ENCODE measurements around the gene GNMT. TPM values are rescaled to one million over a fixed set of nuclear protein-coding genes. Genes with fewer than 3 reads are reported as not detected.

Gene GNMT
- total RNA-seq, 2 experiments from 2014 or later: 1.0 to 1.2 TPM

- Mint-ChIP-seq H3K27me3 (peaks cover 6% of the 10 kb centered on the region), H3K36me3 (peaks cover 6% of the 10 kb centered on the region), H3K4me3 (no peak overlapping the region), H3K9me3 (no peaks in the 10 kb centered on the region), H3K27ac (no peak overlapping the region), H3K4me1 (peaks cover 11% of the 10 kb centered on the region)
- ATAC-seq (ENCODE audit: low read depth) (no peak), DNase-seq (no peak)
- POLR2A ChIA-PET: interaction anchor here (0.8 kb wide), 1 partner anchor 20 kb away, joined by 3 read pairs; no protein-coding TSS in a partner anchor
These were observed 2.4 kb upstream of the GNMT start for GRCh38 chr6:42958125-42958524.

DNA sequence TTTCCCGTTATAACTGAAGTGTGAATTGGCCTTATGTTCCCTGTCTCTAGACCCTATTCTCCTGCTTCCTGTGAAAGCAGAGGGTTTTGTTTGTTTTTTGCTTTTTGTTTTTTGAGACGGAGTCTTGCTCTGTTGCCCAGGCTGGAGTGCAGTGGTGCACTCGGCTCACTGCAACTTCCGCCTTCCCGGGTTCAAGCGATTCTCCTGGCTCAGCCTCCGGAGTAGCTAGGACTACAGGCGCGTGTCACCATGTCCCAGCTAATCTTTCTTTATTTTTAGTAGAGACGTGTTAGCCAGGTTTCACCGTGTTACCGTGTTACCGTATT lies 674 bp upstream of the GNMT start:
- POLR2A ChIA-PET: interaction anchor here (0.6 to 1.1 kb wide), 2 partner anchors 21 to 895 kb away, joined by 3 to 4 read pairs; no protein-coding TSS in a partner anchor
- ATAC-seq (ENCODE audit: low read depth): no peak
- no peaks in the 10 kb centered on the region for H3K9me3 Mint-ChIP-seq
- peaks cover 6% of the 10 kb centered on the region for H3K27me3 Mint-ChIP-seq
- DNase-seq: no peak
- H3K36me3 Mint-ChIP-seq: peaks cover 9% of the 10 kb centered on the region
- H3K4me3 Mint-ChIP-seq: peak overlapping the region; percentile 77
- H3K27ac Mint-ChIP-seq: no peak overlapping the region
- peaks cover 11% of the 10 kb centered on the region for H3K4me1 Mint-ChIP-seq

DNA sequence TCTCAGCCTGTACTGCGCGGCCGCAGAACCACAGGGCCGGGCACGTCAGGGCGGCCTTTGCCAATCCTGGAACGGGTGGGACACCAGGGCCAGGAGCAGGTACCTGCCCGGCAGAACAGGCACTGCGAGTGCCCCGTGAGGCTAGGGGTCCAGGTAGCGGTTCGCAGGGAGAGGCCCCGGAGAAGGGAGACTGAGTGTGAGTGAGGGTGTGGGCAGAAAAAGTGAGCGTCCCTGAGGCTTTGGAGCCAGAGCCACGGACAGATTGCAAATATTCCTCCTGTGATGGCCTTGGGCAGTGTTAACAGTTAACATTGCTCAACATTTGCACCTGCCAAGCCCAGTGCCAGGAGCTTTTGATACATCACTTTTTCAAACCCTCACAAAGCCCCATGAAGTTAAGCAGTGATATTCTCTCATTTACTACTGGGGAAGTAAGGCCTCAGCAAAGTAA lies 491 bp downstream of the GNMT start:
- Mint-ChIP-seq H3K36me3 (peaks cover 9% of the 10 kb centered on the region), H3K4me3 (peak overlapping the region; percentile 77), H3K27ac (no peak overlapping the region), H3K9me3 (no peaks in the 10 kb centered on the region), H3K27me3 (peaks cover 6% of the 10 kb centered on the region), H3K4me1 (peaks cover 11% of the 10 kb centered on the region)
- peak; percentile 7 for ATAC-seq (ENCODE audit: low read depth)
- DNase-seq: no peak
- POLR2A ChIA-PET: interaction anchor here (0.7 to 1.6 kb wide), 2 partner anchors 10 to 18 kb away, joined by 4 to 6 read pairs; partner anchors contain the start of gene PEX6

DNA sequence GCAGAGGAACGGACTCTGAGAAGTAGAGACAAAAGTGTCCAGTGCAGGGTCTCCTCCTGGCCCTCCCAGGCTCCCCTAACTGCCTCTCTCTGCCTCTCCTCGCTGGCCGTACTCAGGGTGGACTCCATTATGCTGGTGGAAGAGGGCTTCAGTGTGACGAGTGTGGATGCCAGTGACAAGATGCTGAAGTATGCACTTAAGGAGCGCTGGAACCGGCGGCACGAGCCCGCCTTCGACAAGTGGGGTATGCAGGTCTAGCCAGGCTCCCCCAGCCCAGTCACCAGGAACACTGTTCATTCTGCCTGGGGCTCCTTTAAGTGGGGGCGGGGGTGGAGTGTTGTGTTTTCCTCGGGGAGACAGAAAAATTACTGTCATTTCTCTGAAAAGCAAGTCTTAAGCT lies 1.5 kb downstream of the GNMT start:
- POLR2A ChIA-PET: no interaction called here
- no peak overlapping the region for H3K27ac Mint-ChIP-seq

GRCh38 chr6:42962502-42963178 lies 2.1 kb downstream of the GNMT start:
- Mint-ChIP-seq H3K4me1 (peaks cover 11% of the 10 kb centered on the region), H3K9me3 (no peaks in the 10 kb centered on the region), H3K4me3 (no peak overlapping the region), H3K27ac (no peak overlapping the region), H3K36me3 (peaks cover 9% of the 10 kb centered on the region), H3K27me3 (peaks cover 6% of the 10 kb centered on the region)
- no peak for DNase-seq
- no peak for ATAC-seq (ENCODE audit: low read depth)
- POLR2A ChIA-PET: no interaction called here

More for the DNA sequence above, 1.5 kb downstream of the GNMT start:
- peaks cover 11% of the 10 kb centered on the region for H3K4me1 Mint-ChIP-seq
- peaks cover 6% of the 10 kb centered on the region for H3K27me3 Mint-ChIP-seq
- DNase-seq: no peak
- H3K4me3 Mint-ChIP-seq: no peak overlapping the region
- no peak for ATAC-seq (ENCODE audit: low read depth)
- peaks cover 9% of the 10 kb centered on the region for H3K36me3 Mint-ChIP-seq
- no peaks in the 10 kb centered on the region for H3K9me3 Mint-ChIP-seq

GRCh38 chr6:42963179-42963854 lies 2.8 kb downstream of the GNMT start:
- Mint-ChIP-seq H3K27me3 (peaks cover 6% of the 10 kb centered on the region), H3K36me3 (peaks cover 9% of the 10 kb centered on the region), H3K9me3 (no peaks in the 10 kb centered on the region), H3K27ac (no peak overlapping the region), H3K4me3 (no peak overlapping the region), H3K4me1 (peaks cover 11% of the 10 kb centered on the region)
- ATAC-seq (ENCODE audit: low read depth): no peak
- no peak for DNase-seq
- POLR2A ChIA-PET: no interaction called here

DNA sequence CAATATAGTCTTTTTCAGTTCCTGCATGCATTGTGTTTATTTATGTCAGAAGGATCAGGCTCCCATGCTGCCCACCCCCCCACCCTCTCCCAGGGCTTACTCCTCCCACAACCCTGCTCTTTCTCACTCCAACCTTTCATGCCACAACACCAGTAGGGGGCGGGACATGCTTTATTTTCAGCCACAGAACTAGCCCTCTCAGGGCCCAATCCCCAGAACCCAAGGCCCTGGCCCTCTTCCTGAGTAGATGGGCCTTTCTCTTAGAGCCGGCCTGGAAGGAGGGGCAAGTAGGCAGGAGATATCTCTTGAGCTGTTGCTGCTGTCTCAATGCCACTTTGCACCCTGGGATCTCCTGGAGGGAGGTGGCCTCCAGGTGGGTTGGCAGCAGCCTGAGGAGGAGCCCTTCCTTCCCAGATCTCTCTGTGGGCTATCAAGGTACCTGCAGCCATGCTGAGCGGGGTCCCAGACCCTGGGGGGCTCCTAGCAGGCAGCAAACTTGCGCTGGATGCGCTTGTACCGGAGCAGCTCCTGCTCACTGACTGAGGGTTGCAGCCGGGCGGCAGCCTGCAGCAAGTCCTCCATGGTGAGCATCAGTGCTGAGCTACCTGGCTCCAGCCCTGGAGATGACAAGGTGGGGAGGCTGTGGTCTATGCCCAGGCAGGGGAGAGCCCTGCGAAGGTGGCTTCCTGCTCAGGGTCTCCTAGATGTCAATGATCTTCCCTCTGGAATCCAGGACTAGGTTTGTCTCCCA lies 3.5 kb downstream of the GNMT start:
- Mint-ChIP-seq H3K9me3 (no peaks in the 10 kb centered on the region), H3K4me1 (peaks cover 11% of the 10 kb centered on the region), H3K27ac (no peak overlapping the region), H3K27me3 (peaks cover 6% of the 10 kb centered on the region), H3K36me3 (peaks cover 9% of the 10 kb centered on the region), H3K4me3 (no peak overlapping the region)
- peak; percentile 54 for ATAC-seq (ENCODE audit: low read depth)
- no peak for DNase-seq
- POLR2A ChIA-PET: interaction anchor here (0.7 to 3.6 kb wide), 3 partner anchors 15 to 169 kb away, joined by 3 to 23 read pairs (median 4); partner anchors contain the start of gene PEX6

GRCh38 chr6:42966571-42966970 lies 6.0 kb downstream of the GNMT start:
- H3K27me3 Mint-ChIP-seq: no peaks in the 10 kb centered on the region
- ATAC-seq (ENCODE audit: low read depth): no peak
- H3K4me1 Mint-ChIP-seq: peaks cover 1% of the 10 kb centered on the region
- H3K4me3 Mint-ChIP-seq: no peak overlapping the region
- no peak for DNase-seq
- H3K9me3 Mint-ChIP-seq: no peaks in the 10 kb centered on the region
- H3K27ac Mint-ChIP-seq: no peak overlapping the region
- H3K36me3 Mint-ChIP-seq: peaks cover 9% of the 10 kb centered on the region
- POLR2A ChIA-PET: interaction anchor here (1.0 to 3.6 kb wide), 3 partner anchors 9 to 37 kb away, joined by 3 to 23 read pairs (median 4); partner anchors contain the start of genes CNPY3 and PEX6

GRCh38 chr6:42967228-42967627 lies 6.7 kb downstream of the GNMT start:
- H3K36me3 Mint-ChIP-seq: peaks cover 7% of the 10 kb centered on the region
- POLR2A ChIA-PET: interaction anchor here (1.0 to 3.6 kb wide), 3 partner anchors 8 to 38 kb away, joined by 3 to 23 read pairs (median 4); partner anchors contain the start of genes CNPY3 and PEX6
- peaks cover 2% of the 10 kb centered on the region for H3K4me1 Mint-ChIP-seq

DNA sequence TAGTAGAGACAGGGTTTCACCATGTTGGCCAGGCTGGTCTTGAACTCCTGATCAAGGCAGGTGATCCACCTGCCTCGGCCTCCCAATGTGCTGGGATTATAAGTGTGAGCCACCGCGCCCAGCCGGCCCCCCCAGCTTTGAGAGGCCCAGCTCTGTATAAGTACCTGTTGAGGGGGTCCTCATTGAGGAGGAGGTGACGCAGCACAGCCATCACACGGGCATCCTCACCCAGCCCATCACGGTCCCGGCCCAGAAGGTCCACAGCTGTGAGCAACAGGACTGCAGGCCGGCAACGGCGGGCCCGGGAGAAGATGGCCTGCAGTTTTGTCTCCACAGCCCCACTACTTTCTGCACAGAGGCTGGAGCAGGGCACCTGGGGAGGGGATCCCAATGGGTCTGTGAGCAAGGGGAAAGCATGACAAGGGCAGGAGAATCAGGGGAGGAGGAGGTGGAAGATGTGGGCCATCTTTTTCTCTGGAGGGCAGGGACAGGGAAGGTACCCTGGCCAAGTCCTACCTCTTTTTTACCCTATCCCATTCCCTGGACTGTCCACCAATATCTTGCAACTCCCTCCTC lies 7.7 kb downstream of the GNMT start:
- ATAC-seq (ENCODE audit: low read depth) (no peak), DNase-seq (no peak)
- no peak overlapping the region for H3K4me3 Mint-ChIP-seq
- H3K27me3 Mint-ChIP-seq: no peaks in the 10 kb centered on the region
- H3K36me3 Mint-ChIP-seq: peaks cover 3% of the 10 kb centered on the region
- no peak overlapping the region for H3K27ac Mint-ChIP-seq
- H3K9me3 Mint-ChIP-seq: no peaks in the 10 kb centered on the region
- POLR2A ChIA-PET: no interaction called here
- peaks cover 2% of the 10 kb centered on the region for H3K4me1 Mint-ChIP-seq

More at GRCh38 chr6:42967228-42967627, 6.7 kb downstream of the GNMT start:
- no peak for ATAC-seq (ENCODE audit: low read depth)
- H3K27ac Mint-ChIP-seq: no peak overlapping the region
- no peak overlapping the region for H3K4me3 Mint-ChIP-seq
- H3K27me3 Mint-ChIP-seq: no peaks in the 10 kb centered on the region
- H3K9me3 Mint-ChIP-seq: no peaks in the 10 kb centered on the region
- DNase-seq: no peak

DNA sequence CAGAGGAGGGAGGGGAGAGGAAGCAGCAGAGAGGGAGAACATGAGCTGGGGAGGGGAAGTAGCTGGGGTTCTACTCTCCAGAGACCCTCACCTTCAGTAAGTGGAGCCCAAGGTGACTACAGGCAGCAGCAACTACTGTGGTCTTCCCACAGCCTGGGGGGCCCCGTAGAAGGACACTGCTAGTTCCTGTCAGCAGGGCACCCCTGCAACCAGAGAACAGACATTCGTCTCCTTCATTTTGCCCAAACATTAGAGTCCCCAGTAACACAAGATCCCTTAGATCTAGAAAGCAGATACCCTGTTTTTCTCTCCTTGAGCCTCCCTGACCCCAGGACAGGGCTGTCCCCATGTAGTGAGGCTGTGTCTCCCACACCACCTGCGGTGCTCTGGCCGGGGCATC lies 8.2 kb downstream of the GNMT start:
- no peak overlapping the region for H3K4me3 Mint-ChIP-seq
- H3K27ac Mint-ChIP-seq: no peak overlapping the region
- no peak for ATAC-seq (ENCODE audit: low read depth)
- no peaks in the 10 kb centered on the region for H3K9me3 Mint-ChIP-seq
- peaks cover 2% of the 10 kb centered on the region for H3K4me1 Mint-ChIP-seq
- no peaks in the 10 kb centered on the region for H3K27me3 Mint-ChIP-seq
- H3K36me3 Mint-ChIP-seq: peaks cover 6% of the 10 kb centered on the region
- no peak for DNase-seq
- POLR2A ChIA-PET: no interaction called here

- no peak for DNase-seq
- POLR2A ChIA-PET: interaction anchor here (0.9 to 2.7 kb wide), 2 partner anchors 10 to 15 kb away, joined by 3 to 11 read pairs; partner anchors contain the start of genes PEX6 and PPP2R5D
- H3K36me3 Mint-ChIP-seq: peaks cover 9% of the 10 kb centered on the region
- H3K9me3 Mint-ChIP-seq: no peaks in the 10 kb centered on the region
- no peak overlapping the region for H3K27ac Mint-ChIP-seq
- ATAC-seq (ENCODE audit: low read depth): no peak
- H3K27me3 Mint-ChIP-seq: no peaks in the 10 kb centered on the region
- H3K4me3 Mint-ChIP-seq: no peak overlapping the region
- H3K4me1 Mint-ChIP-seq: peaks cover 2% of the 10 kb centered on the region
These were observed 8.9 kb downstream of the GNMT start for GRCh38 chr6:42969431-42969830.

DNA sequence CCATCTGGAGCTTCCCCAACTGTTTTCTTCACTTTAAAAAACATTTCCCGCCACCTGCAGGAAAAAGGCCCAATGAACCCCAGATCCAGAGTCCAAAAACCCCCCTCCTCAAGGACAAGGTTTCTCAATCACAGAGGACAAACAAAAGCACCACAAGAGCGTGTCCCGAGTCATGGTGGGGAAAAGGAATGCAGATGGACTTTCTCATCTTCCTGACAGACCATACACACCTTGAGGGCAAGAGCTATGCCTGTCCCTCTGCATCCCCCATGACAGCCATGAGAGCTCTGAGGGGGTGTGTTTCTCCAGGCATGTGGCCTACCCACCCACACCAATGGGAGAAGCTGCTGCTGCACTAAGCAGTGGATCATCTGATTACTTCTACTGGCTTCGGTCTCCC lies 9.4 kb downstream of the GNMT start:
- no peak for ATAC-seq (ENCODE audit: low read depth)
- POLR2A ChIA-PET: interaction anchor here (0.9 to 2.7 kb wide), 2 partner anchors 9 to 14 kb away, joined by 3 to 11 read pairs; partner anchors contain the start of genes PEX6 and PPP2R5D

More for the DNA sequence above, 9.4 kb downstream of the GNMT start:
- no peak overlapping the region for H3K4me3 Mint-ChIP-seq
- H3K9me3 Mint-ChIP-seq: no peaks in the 10 kb centered on the region
- H3K4me1 Mint-ChIP-seq: peaks cover 2% of the 10 kb centered on the region
- H3K36me3 Mint-ChIP-seq: peaks cover 6% of the 10 kb centered on the region
- DNase-seq: no peak
- H3K27me3 Mint-ChIP-seq: no peaks in the 10 kb centered on the region
- no peak overlapping the region for H3K27ac Mint-ChIP-seq

Data from activated naive CD8-positive, alpha-beta T cell treated with anti-CD3 and anti-CD28 coated beads, Interleukin-2, amount 10 ng/mL, durations not matched to agents 7 days and 5 days (primary cell).